Neural progenitor cell (in vitro differentiated cells): ENCODE results near the gene LRP1. TPM values are rescaled to one million over a fixed set of nuclear protein-coding genes. Genes with fewer than 3 reads are reported as not detected.
A peak's percentile ranks its signal among the peaks of the same experiment; 100 is the strongest.

ENCODE experiments used
- DNase-seq: peaks from one replicate; pipeline ENCODE4 v3.0.0-alpha.2; 2016; ENCODE audit warnings: low spot score
- H2AFZ ChIP-seq: fragments of 200-600 bp; sonication (generic); replicated peaks from 2 replicates; pipeline ENCODE4 v1.6.1; 2016; ENCODE audit warnings: antibody characterized with exemption
- H3F3A ChIP-seq: fragments of 200-600 bp; sonication (generic); 2 replicates; pipeline ENCODE4 v1.6.1; 2016; ENCODE audit warnings: antibody characterized with exemption, low read depth
- H3K27ac ChIP-seq: fragments of 200-600 bp; sonication (generic); 2 replicates; pipeline ENCODE4 v1.5.1; 2016; ENCODE audit warnings: mild to moderate bottlenecking
- H3K27me3 ChIP-seq: fragments of 200-600 bp; sonication (generic); 2 replicates; pipeline ENCODE4 v1.6.1; 2016; ENCODE audit warnings: mild to moderate bottlenecking, moderate library complexity
- H3K36me3 ChIP-seq: fragments of 200-600 bp; sonication (generic); 2 replicates; pipeline ENCODE4 v1.5.1; 2016
- H3K4me1 ChIP-seq: fragments of 200-600 bp; sonication (generic); 2 replicates; pipeline ENCODE4 v1.6.1; 2016; ENCODE audit warnings: mixed run types
- H3K4me2 ChIP-seq: fragments of 200-600 bp; sonication (generic); 2 replicates; pipeline ENCODE4 v1.6.1; 2016
- H3K4me3 ChIP-seq: fragments of 200-600 bp; sonication (generic); 2 replicates; pipeline ENCODE4 v1.5.1; 2016
- H3K79me2 ChIP-seq: fragments of 200-600 bp; sonication (generic); 2 replicates; pipeline ENCODE4 v1.6.1; 2016; ENCODE audit warnings: low read depth
- H3K9ac ChIP-seq: fragments of 200-600 bp; sonication (generic); 2 replicates; pipeline ENCODE4 v1.6.1; 2016
- H3K9me3 ChIP-seq: fragments of 200-600 bp; sonication (generic); 2 replicates; pipeline ENCODE4 v1.5.1; 2016; ENCODE audit warnings: low read depth
- H4K20me1 ChIP-seq: fragments of 200-600 bp; sonication (generic); 2 replicates; pipeline ENCODE4 v1.6.1; 2016; ENCODE audit warnings: low read depth
- H3K27ac Mint-ChIP-seq: 3 replicates; pipeline ENCODE4 v1.8.0; 2021; ENCODE audit warnings: mixed read lengths
- H3K27me3 Mint-ChIP-seq: 2 replicates; pipeline ENCODE4 v1.8.0; 2022; ENCODE audit warnings: low read depth, mild to moderate bottlenecking, inconsistent platforms, moderate library complexity, mixed read lengths; ENCODE audit not compliant: insufficient read depth
- H3K36me3 Mint-ChIP-seq: 3 replicates; pipeline ENCODE4 v1.8.0; 2021; ENCODE audit warnings: mixed read lengths
- H3K4me1 Mint-ChIP-seq: 3 replicates; pipeline ENCODE4 v1.8.0; 2021; ENCODE audit warnings: mixed read lengths
- H3K4me3 Mint-ChIP-seq: 3 replicates; pipeline ENCODE4 v1.8.0; 2021; ENCODE audit warnings: mild to moderate bottlenecking, moderate library complexity, mixed read lengths
- H3K9me3 Mint-ChIP-seq: 3 replicates; pipeline ENCODE4 v1.8.0; 2020; ENCODE audit warnings: mixed read lengths
- CTCF ChIP-seq: fragments of 200-600 bp; sonication (generic); IDR thresholded peaks from 2 replicates; pipeline ENCODE4 v1.5.1; 2017; ENCODE audit warnings: antibody characterized with exemption, mild to moderate bottlenecking
- EZH2 ChIP-seq: fragments of 200-600 bp; sonication (generic); IDR thresholded peaks from 2 replicates; pipeline ENCODE4 v1.6.1; 2017; ENCODE audit warnings: antibody characterized with exemption, mild to moderate bottlenecking, moderate library complexity
- EZH2phosphoT487 ChIP-seq: fragments of 200-600 bp; sonication (generic); IDR thresholded peaks from 2 replicates; pipeline ENCODE4 v1.6.1; 2017; ENCODE audit warnings: antibody characterized with exemption
- total RNA-seq: library from RNA; depleted of rRNA; stranded (reverse); fragments of >200 nt; gene quantifications from 2 replicates; pipeline ENCODE4 v1.2.3, GENCODE V29; 2015; ENCODE audit warnings: low replicate concordance

Gene LRP1
- total RNA-seq, 1 donor from 2014 or later = 13.9 TPM

GRCh38 chr12:57101892-57102695, 26.2 kb upstream of the LRP1 start:
- no peaks in the 10 kb centered on the region for H3F3A ChIP-seq
- no peak overlapping the region for H3K4me2 ChIP-seq
- H3K36me3 Mint-ChIP-seq = peaks cover 7% of the 10 kb centered on the region
- H3K9me3 ChIP-seq = no peaks in the 10 kb centered on the region
- no peak overlapping the region for H3K9ac ChIP-seq
- no peaks in the 10 kb centered on the region for H3K79me2 ChIP-seq
- H3K36me3 ChIP-seq = no peaks in the 10 kb centered on the region
- no peaks in the 10 kb centered on the region for H3K27me3 ChIP-seq
- H3K9me3 Mint-ChIP-seq = no peaks in the 10 kb centered on the region
- peaks cover 11% of the 10 kb centered on the region for H3K27me3 Mint-ChIP-seq
- peak overlapping the region; percentile 46 for H3K4me3 Mint-ChIP-seq
- H3K27ac Mint-ChIP-seq = peak overlapping the region; percentile 79
- DNase-seq = no peak
- H2AFZ ChIP-seq = no peak overlapping the region
- H3K4me1 ChIP-seq = no peaks in the 10 kb centered on the region
- TF ChIP-seq EZH2 = no peak
- no peak for TF ChIP-seq CTCF
- TF ChIP-seq EZH2phosphoT487 = no peak
- H3K27ac ChIP-seq = no peak overlapping the region
- no peak overlapping the region for H3K4me3 ChIP-seq
- no peaks in the 10 kb centered on the region for H4K20me1 ChIP-seq
- peaks cover 15% of the 10 kb centered on the region for H3K4me1 Mint-ChIP-seq

GRCh38 chr12:57103856-57104255, 24.4 kb upstream of the LRP1 start:
- Histone ChIP-seq H3K36me3 (no peaks in the 10 kb centered on the region), H3K4me1 (no peaks in the 10 kb centered on the region), H3K27me3 (no peaks in the 10 kb centered on the region), H3K9ac (no peak overlapping the region), H2AFZ (no peak overlapping the region), H4K20me1 (no peaks in the 10 kb centered on the region), H3K4me3 (no peak overlapping the region), H3K27ac (no peak overlapping the region), H3F3A (no peaks in the 10 kb centered on the region), H3K79me2 (no peaks in the 10 kb centered on the region), H3K4me2 (no peak overlapping the region), H3K9me3 (no peaks in the 10 kb centered on the region)
- H3K4me1 Mint-ChIP-seq = peaks cover 18% of the 10 kb centered on the region
- peaks cover 14% of the 10 kb centered on the region for H3K27me3 Mint-ChIP-seq
- peaks cover 4% of the 10 kb centered on the region for H3K36me3 Mint-ChIP-seq
- no peak overlapping the region for H3K27ac Mint-ChIP-seq
- TF ChIP-seq EZH2phosphoT487 (no peak), EZH2 (no peak), CTCF (no peak)
- no peak for DNase-seq
- H3K4me3 Mint-ChIP-seq = no peak overlapping the region
- no peaks in the 10 kb centered on the region for H3K9me3 Mint-ChIP-seq

- Mint-ChIP-seq H3K4me3 (no peak overlapping the region), H3K36me3 (peaks cover 4% of the 10 kb centered on the region), H3K27me3 (peaks cover 14% of the 10 kb centered on the region), H3K9me3 (peaks cover under 1% of the 10 kb centered on the region), H3K4me1 (peaks cover 21% of the 10 kb centered on the region), H3K27ac (no peak overlapping the region)
- H3K4me2 ChIP-seq = no peak overlapping the region
- no peak overlapping the region for H3K4me3 ChIP-seq
- H3K36me3 ChIP-seq = no peaks in the 10 kb centered on the region
- no peak overlapping the region for H2AFZ ChIP-seq
- no peak overlapping the region for H3K27ac ChIP-seq
- H3K79me2 ChIP-seq = peaks cover 2% of the 10 kb centered on the region
- no peak for TF ChIP-seq CTCF
- no peak for TF ChIP-seq EZH2
- no peak for TF ChIP-seq EZH2phosphoT487
- no peak for DNase-seq
- H3K9me3 ChIP-seq = no peaks in the 10 kb centered on the region
- H3F3A ChIP-seq = no peaks in the 10 kb centered on the region
- peaks cover 2% of the 10 kb centered on the region for H3K4me1 ChIP-seq
- H4K20me1 ChIP-seq = no peaks in the 10 kb centered on the region
- no peaks in the 10 kb centered on the region for H3K27me3 ChIP-seq
- no peak overlapping the region for H3K9ac ChIP-seq
Measured at GRCh38 chr12:57104292-57104910, 23.9 kb upstream of the LRP1 start.
